Adrenal gland (tissue), 12 donors: ENCODE measurements around the gene COX6B1. TPM values are rescaled to one million over a fixed set of nuclear protein-coding genes. Genes with fewer than 3 reads are reported as not detected.

ENCODE experiments used
- DNase-seq, 7 donors: peaks; one replicate each; pipeline ENCODE4 v3.0.0-alpha.2; 2019 to 2020
- H3K27ac ChIP-seq, 5 donors: fragments of 200-600 bp; sonication (generic) in 4 of 5; 1 replicate in 3 of 5; 2 replicates in 2 of 5; pipeline versions ENCODE4 v1.5.1 to v1.8.0; 2016 to 2020; ENCODE audit warnings: mild to moderate bottlenecking in 1 of 5
- H3K27me3 ChIP-seq: fragments of 200-600 bp; 2 replicates; pipeline ENCODE4 v1.8.0; 2021
- H3K36me3 ChIP-seq, 2 donors: fragments of 200-600 bp; replicated peaks in 1 of 2; 1 replicate in 1 of 2; 2 replicates in 1 of 2; pipeline versions ENCODE4 v1.5.1 to v1.8.0; 2018 to 2022
- H3K4me1 ChIP-seq, 2 donors: fragments of 200-600 bp; replicated peaks in 1 of 2; 1 replicate in 1 of 2; 2 replicates in 1 of 2; pipeline versions ENCODE4 v1.5.1 to v1.8.0; 2018 to 2021
- H3K4me3 ChIP-seq, 4 donors: fragments of 200-600 bp; sonication (generic) in 3 of 4; one replicate each; pipeline ENCODE4 v1.5.1; 2016 to 2018
- H3K9me3 ChIP-seq, 3 donors: fragments of 200-600 bp; sonication (generic) in 1 of 3; replicated peaks in 1 of 3; 1 replicate in 2 of 3; 2 replicates in 1 of 3; pipeline versions ENCODE4 v1.5.1 to v1.8.0; 2016 to 2021
- POLR2A ChIP-seq, 2 donors: fragments of 450-650 bp; IDR thresholded peaks; one replicate each; pipeline ENCODE4 v1.6.1; 2017; ENCODE audit warnings: antibody characterized with exemption in 2 of 2, mild to moderate bottlenecking in 2 of 2, moderate library complexity in 1 of 2
- WGBS, 4 donors: extraction: QIAGEN DNeasy Blood & Tissue Kit in 2 of 4; methylation state at CpG; one replicate each; pipeline versions ENCODE4 v1.1.5 to v1.1.7; 2013 to 2017; 5-methylcytosine and 5-hydroxymethylcytosine counted together
- intact Hi-C, 2 donors: fragments of 100-400 bp; cut with DNase I; formaldehyde crosslinking; loops; one replicate each; pipeline versions ENCODE4 v1.14.1 to v1.15.0; 2022 to 2023
- polyA plus RNA-seq, 3 donors: library from polyadenylated mRNA; stranded (reverse); fragments of 200-250 nt in 2 of 3; fragments of 350-450 nt in 1 of 3; fragmentation: Illumina TruSeq in 1 of 3; extraction: RNeasy Lipid Tissue Mini Kit (QIAGEN cat#74804) in 1 of 3; gene quantifications; one replicate each; pipeline ENCODE4 v1.2.3, GENCODE V29; 2013 to 2014
- total RNA-seq, 9 donors: library from RNA; depleted of rRNA in 4 of 9; stranded (reverse); fragments of >200 nt in 4 of 9; fragments of 120-200 nt in 1 of 9; fragmentation: NEBNext Ultra II Directional in 1 of 9; extraction: Animal tissue kit (Norgen Biotek cat#: 25700) in 1 of 9; gene quantifications; one replicate each; pipeline versions ENCODE4 v1.1.0 to v1.2.4, GENCODE V29; 2013 to 2023
- TF ChIP-seq, protein P1 (sequence below), 6 experiments: fragments of 450-650 bp in 4 of 6; fragments of 200-600 bp in 2 of 6; sonication (generic) in 1 of 6; IDR thresholded peaks; 1 replicate in 5 of 6; 2 replicates in 1 of 6; pipeline versions ENCODE4 v1.5.1 to v1.8.0; 2016 to 2021; ENCODE audit warnings: antibody characterized with exemption in 6 of 6, mild to moderate bottlenecking in 2 of 6, moderate library complexity in 1 of 6
- donor health status: healthy with polysubstance abuse.
- donor health status: Bipolar disorder and iron deficiency.
- donor health status: DM: yes; HTN: yes; CAD: no.
- donor health status: DM: no; HTN: no; CAD: no.
- donor health status: DM: no; HTN: no; CAD: no.
- donor health status: DM: yes; HTN: yes; CAD: no.

COX6B1 gene
- total and polyA plus RNA-seq, 12 donors: 289 to 1,985 (median 530) TPM

GRCh38 chr19:35607661-35608060 lies 40.5 kb upstream of the COX6B1 start:
- intact Hi-C loops: no loop called here
- WGBS, 4 donors: 78 to 88% (median 81%) methylated on average over 3 of the region's 3 CpGs
- no peak for DNase-seq

GRCh38 chr19:35608251-35608650 lies 39.9 kb upstream of the COX6B1 start:
- H3K4me3 ChIP-seq: no peak overlapping the region
- intact Hi-C loops: no loop called here

More at GRCh38 chr19:35607661-35608060, 40.5 kb upstream of the COX6B1 start:
- Histone ChIP-seq H3K4me1 (peaks cover 0 to 3% of the 10 kb centered on the region in 2 donors), H3K27me3 (no peaks in the 10 kb centered on the region), H3K36me3 (no peaks in the 10 kb centered on the region), H3K27ac (no peak overlapping the region), H3K9me3 (no peaks in the 10 kb centered on the region), H3K4me3 (no peak overlapping the region)
- TF ChIP-seq, protein P1, sequence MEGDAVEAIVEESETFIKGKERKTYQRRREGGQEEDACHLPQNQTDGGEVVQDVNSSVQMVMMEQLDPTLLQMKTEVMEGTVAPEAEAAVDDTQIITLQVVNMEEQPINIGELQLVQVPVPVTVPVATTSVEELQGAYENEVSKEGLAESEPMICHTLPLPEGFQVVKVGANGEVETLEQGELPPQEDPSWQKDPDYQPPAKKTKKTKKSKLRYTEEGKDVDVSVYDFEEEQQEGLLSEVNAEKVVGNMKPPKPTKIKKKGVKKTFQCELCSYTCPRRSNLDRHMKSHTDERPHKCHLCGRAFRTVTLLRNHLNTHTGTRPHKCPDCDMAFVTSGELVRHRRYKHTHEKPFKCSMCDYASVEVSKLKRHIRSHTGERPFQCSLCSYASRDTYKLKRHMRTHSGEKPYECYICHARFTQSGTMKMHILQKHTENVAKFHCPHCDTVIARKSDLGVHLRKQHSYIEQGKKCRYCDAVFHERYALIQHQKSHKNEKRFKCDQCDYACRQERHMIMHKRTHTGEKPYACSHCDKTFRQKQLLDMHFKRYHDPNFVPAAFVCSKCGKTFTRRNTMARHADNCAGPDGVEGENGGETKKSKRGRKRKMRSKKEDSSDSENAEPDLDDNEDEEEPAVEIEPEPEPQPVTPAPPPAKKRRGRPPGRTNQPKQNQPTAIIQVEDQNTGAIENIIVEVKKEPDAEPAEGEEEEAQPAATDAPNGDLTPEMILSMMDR (IDR thresholded peaks at IDR 0.05): no peak
- TF ChIP-seq POLR2A (IDR thresholded peaks at IDR 0.05): no peak

GRCh38 chr19:35609851-35610353 lies 38.2 kb upstream of the COX6B1 start:
- Histone ChIP-seq H3K9me3 (no peaks in the 10 kb centered on the region), H3K27me3 (no peaks in the 10 kb centered on the region), H3K36me3 (no peaks in the 10 kb centered on the region), H3K27ac (no peak overlapping the region), H3K4me3 (no peak overlapping the region), H3K4me1 (peaks cover 6 to 10% of the 10 kb centered on the region in 2 donors)
- no peak for DNase-seq
- TF ChIP-seq, protein P1 (IDR thresholded peaks at IDR 0.05): no peak
- no peak for TF ChIP-seq POLR2A (IDR thresholded peaks at IDR 0.05)
- 57 to 73% (median 63%) methylated on average over 4 to 6 of the region's 6 CpGs for WGBS, 4 donors
- intact Hi-C loops: no loop called here

More at GRCh38 chr19:35608251-35608650, 39.9 kb upstream of the COX6B1 start:
- H3K36me3 ChIP-seq: no peaks in the 10 kb centered on the region
- TF ChIP-seq, protein P1 (IDR thresholded peaks at IDR 0.05): no peak
- TF ChIP-seq POLR2A (IDR thresholded peaks at IDR 0.05): no peak
- 63 to 91% (median 71%) methylated on average over 2 of the region's 2 CpGs for WGBS, 4 donors
- no peaks in the 10 kb centered on the region for H3K9me3 ChIP-seq
- DNase-seq: no peak
- H3K27ac ChIP-seq: no peak overlapping the region
- no peaks in the 10 kb centered on the region for H3K27me3 ChIP-seq
- H3K4me1 ChIP-seq: peaks cover 5 to 9% of the 10 kb centered on the region in 2 donors

- intact Hi-C loops: no loop called here
- WGBS, 4 donors: 26 to 36% (median 30%) methylated on average over 9 of the region's 9 CpGs
- no peaks in the 10 kb centered on the region for H3K36me3 ChIP-seq
- no peak for DNase-seq
- no peaks in the 10 kb centered on the region for H3K9me3 ChIP-seq
- H3K27ac ChIP-seq: no peak overlapping the region
- H3K4me3 ChIP-seq: peak overlapping the region in 2 of 4 donors; percentile 58 to 78
- peaks cover 6 to 10% of the 10 kb centered on the region in 2 donors for H3K4me1 ChIP-seq
- no peak for TF ChIP-seq POLR2A (IDR thresholded peaks at IDR 0.05)
- TF ChIP-seq, protein P1 (IDR thresholded peaks at IDR 0.05): no peak
- H3K27me3 ChIP-seq: no peaks in the 10 kb centered on the region
Observed at GRCh38 chr19:35612224-35612558, 35.9 kb upstream of the COX6B1 start.
